Esophagus squamous epithelium (tissue), 5 donors: ENCODE data around the gene CHRNG. TPM values are rescaled to one million over a fixed set of nuclear protein-coding genes. Genes with fewer than 3 reads are reported as not detected.

Source experiments
- DNase-seq: peaks from one replicate; lab custom pipeline; 2025; lab: John Stamatoyannopoulos, UW
- H3K27ac ChIP-seq, 4 donors: fragments of 200-600 bp; sonication (generic); one replicate each; pipeline ENCODE4 v1.5.1; 2016 to 2019; ENCODE audit warnings: mild to moderate bottlenecking in 1 of 4
- H3K27me3 ChIP-seq, 4 donors: fragments of 200-600 bp; sonication (generic); 1 replicate in 3 of 4; 2 replicates in 1 of 4; pipeline versions ENCODE4 v1.5.1 to v1.6.0; 2017 to 2021; ENCODE audit warnings: antibody characterized with exemption in 1 of 4
- H3K36me3 ChIP-seq, 3 donors: fragments of 200-600 bp; sonication (generic); one replicate each; pipeline ENCODE4 v1.5.1; 2016 to 2019
- H3K4me1 ChIP-seq, 3 donors: fragments of 200-600 bp; sonication (generic); one replicate each; pipeline ENCODE4 v1.5.1; 2017 to 2019
- H3K4me3 ChIP-seq, 4 donors: fragments of 200-600 bp; sonication (generic); 1 replicate in 3 of 4; 2 replicates in 1 of 4; pipeline ENCODE4 v1.5.1; 2016 to 2019; ENCODE audit warnings: mild to moderate bottlenecking in 2 of 4, moderate library complexity in 1 of 4
- H3K9me3 ChIP-seq, 3 donors: fragments of 200-600 bp; sonication (generic); one replicate each; pipeline ENCODE4 v1.5.1; 2016 to 2019
- CTCF ChIP-seq, 6 experiments: fragments of 450-650 bp in 4 of 6; fragments of 200-600 bp in 2 of 6; sonication (generic) in 2 of 6; IDR thresholded peaks; one replicate each; pipeline ENCODE4 v1.5.1; 2016 to 2019; ENCODE audit warnings: antibody characterized with exemption in 6 of 6, mild to moderate bottlenecking in 4 of 6, moderate library complexity in 4 of 6
- POLR2A ChIP-seq, 4 donors: fragments of 450-650 bp; IDR thresholded peaks; one replicate each; pipeline ENCODE4 v1.6.1; 2017; ENCODE audit warnings: antibody characterized with exemption in 4 of 4, mild to moderate bottlenecking in 4 of 4, moderate library complexity in 3 of 4
- WGBS, 2 donors: methylation state at CpG; one replicate each; pipeline ENCODE4 v1.1.5; 2018; 5-methylcytosine and 5-hydroxymethylcytosine counted together
- intact Hi-C: fragments of 100-400 bp; cut with DNase I; formaldehyde crosslinking; loops from one replicate; pipeline ENCODE4 v1.15.0; 2022
- total RNA-seq, 4 donors: library from RNA; depleted of rRNA; stranded (reverse); fragments of >200 nt; gene quantifications; one replicate each; pipeline ENCODE4 v1.1.0, GENCODE V29; 2016
- donor health status: DM: yes; HTN: yes; CAD: no.

Gene CHRNG
- total RNA-seq, 4 donors from 2014 or later = not detected

- no peak for DNase-seq
- Histone ChIP-seq H3K9me3 (no peaks in the 10 kb centered on the region), H3K36me3 (peaks cover 0 to 23% (median 0%) of the 10 kb centered on the region in 3 donors), H3K27ac (peak overlapping the region in 1 of 4 donors; percentile 13), H3K4me3 (no peak overlapping the region), H3K27me3 (no peaks in the 10 kb centered on the region), H3K4me1 (peaks cover 3 to 42% (median 27%) of the 10 kb centered on the region in 3 donors)
- intact Hi-C loops = no loop called here
- 76 to 85% methylated on average over 6 of the region's 7 CpGs for whole genome bisulfite sequencing, 2 donors
- TF ChIP-seq CTCF (IDR thresholded peaks at IDR 0.05) = no peak
- no peak for TF ChIP-seq POLR2A (IDR thresholded peaks at IDR 0.05)
Measured at GRCh38 chr2:232587512-232587911, 48.0 kb downstream of the CHRNG start.

GRCh38 chr2:232588031-232588430, 48.5 kb downstream of the CHRNG start:
- Histone ChIP-seq H3K4me3 (no peak overlapping the region), H3K27ac (peak overlapping the region in 2 of 4 donors; percentile 70 to 79), H3K9me3 (no peaks in the 10 kb centered on the region), H3K27me3 (no peaks in the 10 kb centered on the region), H3K36me3 (peaks cover 0 to 17% (median 0%) of the 10 kb centered on the region in 3 donors), H3K4me1 (peaks cover 3 to 47% (median 33%) of the 10 kb centered on the region in 3 donors)
- intact Hi-C loops = no loop called here
- DNase-seq = no peak
- TF ChIP-seq CTCF (IDR thresholded peaks at IDR 0.05) (no peak), POLR2A (IDR thresholded peaks at IDR 0.05) (no peak)
- WGBS, 2 donors = 71 to 74% methylated on average over 3 to 5 of the region's 8 CpGs

- DNase-seq = no peak
- TF ChIP-seq CTCF (IDR thresholded peaks at IDR 0.05) = no peak
- no peak for TF ChIP-seq POLR2A (IDR thresholded peaks at IDR 0.05)
- Histone ChIP-seq H3K27ac (peak overlapping the region; percentile 66 to 79 (median 72)), H3K4me1 (peaks cover 3 to 53% (median 37%) of the 10 kb centered on the region in 3 donors), H3K27me3 (no peaks in the 10 kb centered on the region), H3K36me3 (peaks cover 0 to 8% (median 0%) of the 10 kb centered on the region in 3 donors), H3K4me3 (peak overlapping the region in 1 of 4 donors; percentile 12), H3K9me3 (no peaks in the 10 kb centered on the region)
- 35 to 48% methylated on average over 17 of the region's 18 CpGs for WGBS, 2 donors
- intact Hi-C loops = no loop called here
Measured at GRCh38 chr2:232588680-232589585, 49.4 kb downstream of the CHRNG start.

GRCh38 chr2:232592772-232593395, 53.4 kb downstream of the CHRNG start:
- TF ChIP-seq POLR2A (IDR thresholded peaks at IDR 0.05) (no peak), CTCF (IDR thresholded peaks at IDR 0.05) (peak in 1 of 6 experiments; percentile 30)
- H3K27ac ChIP-seq = peak overlapping the region; percentile 39 to 56 (median 47)
- intact Hi-C loops = no loop called here
- H3K4me1 ChIP-seq = peaks cover 1 to 42% (median 35%) of the 10 kb centered on the region in 3 donors
- 39 to 55% methylated on average over 3 of the region's 3 CpGs for WGBS, 2 donors
- H3K27me3 ChIP-seq = no peaks in the 10 kb centered on the region
- H3K36me3 ChIP-seq = no peaks in the 10 kb centered on the region
- DNase-seq = no peak
- no peak overlapping the region for H3K4me3 ChIP-seq
- no peaks in the 10 kb centered on the region for H3K9me3 ChIP-seq

- no peak for TF ChIP-seq POLR2A (IDR thresholded peaks at IDR 0.05)
- TF ChIP-seq CTCF (IDR thresholded peaks at IDR 0.05) = no peak
- 74 to 96% methylated on average over 3 to 6 of the region's 7 CpGs for whole genome bisulfite sequencing, 2 donors
- no peak for DNase-seq
Measured at GRCh38 chr2:232593982-232594381, 54.5 kb downstream of the CHRNG start.

More at GRCh38 chr2:232593982-232594381, 54.5 kb downstream of the CHRNG start:
- Histone ChIP-seq H3K27me3 (no peaks in the 10 kb centered on the region), H3K36me3 (no peaks in the 10 kb centered on the region), H3K27ac (no peak overlapping the region), H3K4me1 (peaks cover 0 to 31% (median 26%) of the 10 kb centered on the region in 3 donors), H3K9me3 (no peaks in the 10 kb centered on the region), H3K4me3 (no peak overlapping the region)
- intact Hi-C loops = no loop called here
